GM19452 (cell line): ENCODE results near the gene ZNRF3.

Source experiments
- ATAC-seq: cut with Tn5 transposase; IDR thresholded peaks from one replicate; pipeline ENCODE4 v1.9.1; 2021; ENCODE audit not compliant: unreplicated experiment

Gene ZNRF3

DNA sequence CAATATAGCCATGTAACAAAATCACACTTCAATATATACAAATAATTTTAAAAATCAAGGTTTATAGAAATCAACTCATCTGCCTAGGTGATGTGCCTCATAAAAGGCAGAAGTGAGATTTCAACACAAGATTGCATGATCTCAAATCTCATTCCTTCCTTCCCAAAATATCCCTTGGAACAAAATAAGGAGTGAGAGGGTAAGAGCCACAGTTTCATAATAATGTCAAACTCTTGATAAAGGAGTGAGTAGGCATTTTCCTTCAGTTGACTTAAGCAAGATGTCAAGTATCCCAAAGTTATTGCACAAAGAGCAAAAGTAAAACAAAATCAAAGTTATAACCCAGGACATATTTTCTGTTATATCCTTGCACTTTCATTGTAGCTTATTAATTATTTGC, 97.0 kb downstream of the ZNRF3 start:
- no peak for ATAC-seq

DNA sequence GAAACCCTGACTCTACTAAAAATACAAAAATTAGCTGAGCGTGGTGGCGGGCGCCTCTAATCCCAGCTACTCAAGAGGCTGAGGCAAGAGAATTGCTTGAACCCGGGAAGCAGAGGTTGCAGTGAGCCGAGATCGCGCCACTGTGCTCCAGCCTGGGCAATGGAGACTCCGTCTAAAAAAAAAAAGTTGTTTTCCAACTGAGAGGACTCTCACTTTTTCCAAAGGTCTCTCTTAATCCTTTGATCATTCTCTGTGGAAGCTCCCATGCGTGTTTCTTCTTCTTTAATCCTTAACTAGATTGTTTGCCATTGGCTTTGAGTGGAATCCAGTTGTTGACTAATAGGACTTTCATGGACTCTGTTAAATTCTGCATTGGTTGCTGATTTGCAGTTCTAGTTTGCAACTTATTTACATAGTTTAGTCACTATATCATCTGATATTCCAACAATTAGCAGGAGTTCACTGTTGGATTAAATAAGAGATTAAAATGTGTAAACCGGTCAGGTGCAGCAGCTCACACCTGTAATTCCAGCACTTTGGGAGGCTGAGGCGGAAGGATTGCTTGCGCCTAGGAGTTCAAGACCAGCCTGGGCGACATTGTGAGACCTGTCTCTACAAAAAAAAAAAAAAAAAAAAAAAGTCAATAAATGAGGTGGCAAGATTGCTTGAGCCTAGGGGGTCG, 98.6 kb downstream of the ZNRF3 start:
- no peak for ATAC-seq

DNA sequence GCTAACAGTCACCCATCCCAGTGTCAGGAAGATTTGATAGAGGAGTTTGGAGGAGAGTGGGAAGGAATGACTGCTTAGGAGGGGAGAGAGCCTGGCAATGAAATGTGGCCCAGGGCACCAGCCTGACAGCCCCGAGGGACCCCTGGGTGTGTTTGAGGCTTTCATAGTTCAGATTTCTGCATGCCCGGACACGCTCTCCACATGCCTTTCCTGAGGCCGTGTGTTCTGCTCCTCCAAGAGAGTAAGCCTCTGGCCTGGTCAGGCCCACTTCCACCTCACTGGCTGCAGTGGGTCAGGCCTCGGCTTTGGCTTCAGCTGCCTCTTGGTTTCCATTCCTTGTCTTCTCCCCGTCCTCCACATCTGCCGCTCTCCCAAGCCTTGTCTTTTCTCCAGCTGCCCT, 99.8 kb downstream of the ZNRF3 start:
- ATAC-seq: no peak

GRCh38 chr22:28983788-28984441, 100.5 kb downstream of the ZNRF3 start:
- ATAC-seq: no peak

DNA sequence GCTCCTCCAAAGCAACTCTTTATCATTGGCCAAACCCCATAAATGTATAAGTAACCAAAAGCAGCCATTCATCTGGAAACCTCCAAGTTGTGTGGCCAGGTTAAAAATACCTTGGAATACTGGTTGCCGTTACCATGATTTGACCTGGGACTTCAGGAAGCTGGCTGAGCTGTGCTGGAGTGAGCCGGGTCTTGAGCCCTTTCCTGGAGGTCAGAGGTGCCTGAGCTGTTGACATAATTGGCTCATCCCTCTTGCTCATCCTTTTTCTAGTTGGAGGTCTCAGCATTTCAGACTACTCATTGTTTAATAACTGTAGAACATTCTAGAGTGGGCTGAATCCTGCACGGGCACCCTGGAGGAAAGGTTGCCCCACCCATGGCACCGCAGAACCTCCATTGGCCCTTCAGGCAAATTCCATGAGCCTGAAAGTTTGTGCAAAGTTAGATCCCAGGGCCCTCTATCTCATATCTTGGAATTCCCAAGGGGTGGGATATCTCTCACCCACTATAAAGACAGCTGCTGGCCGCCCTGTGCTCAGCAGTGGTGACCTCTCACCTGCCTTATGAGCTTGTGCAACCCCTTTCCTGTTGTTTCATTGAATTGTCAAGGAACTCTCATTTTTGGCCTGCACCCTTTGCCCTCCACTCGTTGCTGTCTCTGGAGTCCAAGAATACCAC, 101.2 kb downstream of the ZNRF3 start:
- no peak for ATAC-seq

GRCh38 chr22:28985581-28986290, 102.4 kb downstream of the ZNRF3 start:
- ATAC-seq: no peak

- ATAC-seq: no peak
These were observed 103.0 kb downstream of the ZNRF3 start for GRCh38 chr22:28986366-28986765.

- no peak for ATAC-seq
These were observed 105.1 kb downstream of the ZNRF3 start for GRCh38 chr22:28988457-28988856.

DNA sequence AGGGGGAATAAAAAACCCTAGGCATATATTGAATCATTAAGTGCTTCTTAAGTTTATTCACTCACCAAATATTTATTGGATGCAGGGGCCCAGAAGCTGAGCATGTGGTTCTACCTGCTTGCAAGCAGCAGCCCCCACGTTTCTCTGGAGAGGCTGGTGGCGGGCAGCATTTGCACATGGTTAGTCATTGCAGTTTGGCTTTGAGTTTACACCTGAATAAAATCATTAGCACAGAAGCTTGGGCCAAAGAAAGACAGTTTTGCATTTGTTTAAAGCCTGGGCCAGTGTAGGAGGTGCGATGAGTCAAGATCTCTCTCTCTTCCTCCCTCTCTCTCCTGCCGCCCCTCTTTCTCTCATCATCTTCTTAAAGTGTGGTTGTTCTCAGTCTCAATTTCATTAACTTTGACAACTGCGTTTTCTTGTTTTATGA, 105.7 kb downstream of the ZNRF3 start:
- ATAC-seq: no peak

DNA sequence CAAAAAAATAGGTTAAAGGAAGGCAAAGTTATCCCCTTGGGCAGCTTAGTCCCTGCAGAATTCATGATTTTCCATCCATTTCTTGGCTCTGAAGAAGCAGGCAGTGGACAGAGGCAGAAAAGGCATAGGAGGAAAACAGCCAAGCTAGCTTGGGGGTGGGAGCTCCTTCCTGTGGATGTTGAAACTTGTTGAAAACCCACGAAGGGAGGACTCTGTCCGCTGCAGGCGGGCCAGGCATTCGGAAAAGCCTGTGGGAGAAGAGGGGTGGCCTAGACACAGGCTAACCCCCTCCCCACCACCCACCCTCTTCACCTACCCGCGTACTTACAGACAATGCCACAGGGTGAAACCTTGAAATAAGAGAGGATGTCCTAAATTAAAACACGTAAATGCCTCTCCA, 106.1 kb downstream of the ZNRF3 start:
- no peak for ATAC-seq

DNA sequence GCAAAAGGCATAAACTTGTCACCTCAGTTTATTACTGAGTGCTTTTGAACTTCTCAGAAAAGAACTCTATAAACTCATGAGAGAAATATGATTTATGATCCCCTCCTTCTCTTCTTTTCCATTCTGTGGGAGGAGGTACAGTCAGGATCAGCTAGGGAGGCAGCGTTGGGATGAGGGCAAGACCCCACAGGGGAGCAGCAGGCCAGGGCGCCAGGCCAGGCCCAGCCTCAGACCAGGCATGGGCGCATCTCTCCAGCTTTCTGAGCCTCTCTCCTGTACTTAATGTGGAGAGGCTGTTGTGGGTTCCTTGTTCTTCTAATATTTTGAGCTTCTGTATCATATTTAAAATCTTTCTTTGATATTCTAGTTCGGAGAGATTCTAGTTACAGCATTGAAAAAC, 106.5 kb downstream of the ZNRF3 start:
- ATAC-seq: no peak

DNA sequence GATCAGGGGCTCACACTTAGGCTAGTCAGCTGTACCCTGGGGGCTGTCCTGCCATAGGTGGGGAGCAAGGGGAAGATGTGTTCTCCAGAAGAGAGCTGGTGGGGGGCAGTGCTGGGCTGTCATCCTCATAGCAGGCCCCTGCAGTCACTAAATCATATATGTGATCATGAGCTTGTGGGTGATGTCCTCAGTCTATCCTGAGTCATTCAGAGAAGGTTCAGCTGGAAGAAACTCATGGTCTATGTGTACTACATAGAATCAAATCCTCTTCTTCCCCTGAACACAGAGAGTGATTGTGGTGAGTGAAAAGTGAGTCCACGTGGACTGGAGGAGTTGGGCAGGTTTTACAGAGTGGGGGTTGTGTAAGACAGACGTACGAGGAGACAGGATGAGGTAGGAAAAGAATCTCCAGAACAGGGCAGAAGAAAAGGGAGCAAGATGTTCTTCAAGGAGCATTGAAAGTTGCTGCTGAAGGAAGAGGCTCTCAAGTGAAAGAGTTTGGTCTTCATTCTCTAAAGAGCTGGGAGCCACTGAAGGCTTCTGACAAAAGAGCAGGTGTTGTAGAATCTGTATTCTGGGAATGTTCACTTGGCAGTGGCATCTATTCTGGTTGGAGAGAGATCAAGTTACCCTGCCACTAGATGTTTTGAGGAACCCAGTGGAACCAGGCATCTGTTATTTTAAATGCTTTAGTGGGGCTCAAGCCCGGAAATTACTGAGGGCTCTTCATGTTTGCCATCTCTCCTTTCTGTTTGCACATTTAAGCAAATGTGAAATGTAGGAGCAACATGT, 109.4 kb downstream of the ZNRF3 start:
- ATAC-seq: no peak

DNA sequence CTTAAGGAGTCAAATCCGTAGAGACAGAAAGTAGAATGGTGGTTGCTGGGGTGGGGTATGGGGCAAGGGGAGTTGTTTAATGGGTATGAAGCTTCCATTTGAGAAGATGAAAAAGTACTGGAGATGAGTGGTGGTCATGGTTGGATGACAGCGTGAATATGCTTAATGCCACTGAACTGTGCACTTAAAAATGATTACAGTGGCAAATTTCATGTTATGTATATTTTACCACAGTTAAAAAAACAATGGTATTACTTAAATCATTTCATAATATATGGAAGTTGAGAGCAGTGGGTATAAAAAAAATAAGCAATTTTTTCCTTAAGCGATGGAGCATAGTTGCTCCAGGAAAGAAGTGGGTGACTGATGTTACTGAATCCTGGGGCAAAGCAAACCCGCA, 111.2 kb downstream of the ZNRF3 start:
- ATAC-seq: no peak

GRCh38 chr22:28995551-28995950, 112.2 kb downstream of the ZNRF3 start:
- no peak for ATAC-seq

GRCh38 chr22:28997342-28997741, 114.0 kb downstream of the ZNRF3 start:
- no peak for ATAC-seq

GRCh38 chr22:28998681-28999080, 115.3 kb downstream of the ZNRF3 start:
- ATAC-seq: no peak

DNA sequence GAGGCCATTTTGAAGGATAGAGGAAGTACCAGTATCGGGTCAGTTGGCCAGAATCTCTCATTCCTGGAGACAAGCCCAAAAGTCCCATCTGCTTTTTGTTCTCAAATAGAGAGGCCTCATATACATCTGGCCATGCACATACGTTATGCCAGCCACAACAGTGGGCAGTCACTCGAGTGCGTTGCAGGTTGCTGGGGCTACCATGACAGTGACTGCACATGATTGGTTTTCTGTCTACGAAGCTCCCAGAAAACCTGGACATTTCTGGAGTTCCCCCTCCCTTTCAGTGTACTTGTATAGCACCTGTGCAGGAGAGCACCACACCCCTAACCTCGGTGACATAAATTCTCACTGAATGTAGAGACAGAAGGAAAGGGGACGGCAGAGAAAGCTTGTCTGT, 116.1 kb downstream of the ZNRF3 start:
- ATAC-seq: no peak

DNA sequence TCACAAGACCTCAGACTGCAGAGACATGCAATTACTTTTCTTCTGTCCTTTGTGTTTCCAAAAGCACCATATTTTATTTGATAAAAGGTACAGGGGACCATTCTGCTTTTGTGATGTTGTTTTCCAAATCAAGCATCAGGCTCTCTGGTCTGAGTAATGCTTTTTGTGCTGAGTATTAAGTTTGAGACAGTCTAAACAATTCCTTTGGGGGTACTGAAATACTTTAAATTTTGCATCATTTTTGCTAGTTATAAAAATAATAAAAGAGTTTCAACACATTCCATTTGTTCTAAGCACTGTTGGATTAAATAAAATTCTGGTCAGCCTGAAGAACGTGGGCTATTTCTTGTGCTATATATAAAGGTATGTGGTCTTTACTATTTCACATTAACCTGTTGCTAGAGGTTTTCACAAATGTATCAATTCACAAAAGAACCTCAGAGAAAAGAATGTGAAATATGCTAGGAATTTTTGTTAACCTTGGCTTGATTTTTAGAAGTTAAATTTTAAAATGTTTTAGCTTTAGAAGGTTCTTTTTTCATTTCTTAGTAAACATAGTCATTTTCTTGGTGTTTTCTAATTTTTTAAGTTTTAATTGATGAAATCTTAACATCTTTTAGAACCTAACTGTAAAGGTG, 116.7 kb downstream of the ZNRF3 start:
- no peak for ATAC-seq

- no peak for ATAC-seq
These were observed 117.3 kb downstream of the ZNRF3 start for GRCh38 chr22:29000641-29001040.

GRCh38 chr22:29002603-29003002, 119.2 kb downstream of the ZNRF3 start:
- ATAC-seq: no peak
